Measurements from ENCODE around the gene KCND3.
A peak's percentile ranks its signal among the peaks of the same experiment; 100 is the strongest.

Gene KCND3

DNA sequence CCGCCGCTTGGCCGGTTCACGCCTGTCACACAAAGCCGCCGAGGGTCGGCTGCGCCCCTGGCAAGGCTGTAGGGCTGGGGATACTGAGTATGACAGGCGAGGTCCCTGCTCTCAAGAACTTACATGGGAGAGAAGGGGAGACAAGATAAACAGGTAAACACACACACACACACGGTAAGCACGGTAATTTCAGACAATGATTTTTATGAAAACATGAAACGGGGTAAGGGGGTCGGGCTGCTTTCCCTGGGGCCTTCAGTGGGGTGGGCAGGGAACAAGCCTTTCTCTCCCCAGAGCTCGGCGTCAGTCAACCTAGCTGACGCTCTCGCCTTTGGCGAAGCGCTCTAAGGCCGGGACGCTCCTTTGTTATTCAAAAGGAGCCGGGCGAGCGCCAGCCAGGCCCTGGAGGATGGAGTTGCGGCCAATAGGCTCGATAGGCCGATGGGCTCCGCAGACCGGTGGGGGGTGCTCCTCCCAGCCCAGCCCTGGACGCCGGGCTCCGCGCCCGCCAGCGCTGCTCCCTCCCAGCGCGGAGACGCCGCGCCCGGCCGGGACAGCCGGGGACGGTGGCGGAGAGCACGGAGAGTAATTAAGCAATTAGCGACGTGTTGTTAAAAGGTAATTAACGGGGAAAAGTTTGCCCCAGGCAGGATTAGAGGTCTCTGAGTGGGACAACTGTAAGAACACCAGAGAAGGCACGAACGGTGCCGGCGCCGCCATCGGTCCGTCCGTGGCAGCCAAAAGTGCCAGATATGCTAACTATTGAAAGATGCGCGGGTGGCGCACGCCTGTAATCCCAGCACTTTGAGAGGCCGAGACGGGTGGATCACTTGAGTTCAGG, 249.3 kb downstream of the KCND3 start:
- DNase-seq (ENCODE audit: low spot score), result peak; percentile 72

DNA sequence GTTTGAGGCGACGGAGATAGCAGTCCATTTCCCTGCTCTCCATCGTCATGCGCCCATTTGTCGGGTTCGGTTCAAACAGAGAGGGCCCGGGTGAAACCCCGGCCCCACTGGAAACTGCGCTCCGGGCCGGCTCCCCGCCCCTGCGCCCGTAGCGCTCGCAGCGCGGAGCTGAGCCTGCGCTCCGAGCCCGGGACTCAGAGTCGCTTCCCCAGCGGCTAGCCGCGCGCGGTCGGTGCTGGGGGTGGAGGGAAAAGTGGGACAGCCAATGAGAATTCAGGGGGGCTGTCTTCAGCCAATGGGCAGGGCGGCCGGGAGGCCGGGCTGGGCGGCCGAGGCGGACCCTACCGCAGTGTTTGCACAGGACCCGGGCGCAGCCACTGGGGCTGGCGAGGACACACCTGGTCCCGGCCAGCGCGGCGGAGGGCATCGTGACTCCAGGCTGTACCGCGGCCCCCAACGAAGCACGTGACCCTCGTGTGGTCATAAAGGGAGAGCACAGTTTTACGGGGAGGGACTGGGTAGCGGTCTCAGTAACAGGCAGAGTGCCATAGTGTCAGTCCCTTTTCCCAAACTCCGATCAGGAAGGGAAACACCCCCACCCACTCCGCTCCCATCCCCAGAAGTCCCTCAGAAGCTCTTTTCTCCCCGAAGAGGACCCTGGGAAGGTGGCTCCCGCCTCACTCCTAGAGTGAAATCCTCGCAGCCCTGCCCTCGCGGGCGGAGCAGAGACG, 250.1 kb downstream of the KCND3 start, which contains the start of gene INKA2:
TSS of gene INKA2 (minus strand) at position 202 of the 731 bp plus-strand sequence. CDS start at position 49, 153 bp downstream.
- DNase-seq (ENCODE audit: low spot score), result peak; percentile 92

DNA sequence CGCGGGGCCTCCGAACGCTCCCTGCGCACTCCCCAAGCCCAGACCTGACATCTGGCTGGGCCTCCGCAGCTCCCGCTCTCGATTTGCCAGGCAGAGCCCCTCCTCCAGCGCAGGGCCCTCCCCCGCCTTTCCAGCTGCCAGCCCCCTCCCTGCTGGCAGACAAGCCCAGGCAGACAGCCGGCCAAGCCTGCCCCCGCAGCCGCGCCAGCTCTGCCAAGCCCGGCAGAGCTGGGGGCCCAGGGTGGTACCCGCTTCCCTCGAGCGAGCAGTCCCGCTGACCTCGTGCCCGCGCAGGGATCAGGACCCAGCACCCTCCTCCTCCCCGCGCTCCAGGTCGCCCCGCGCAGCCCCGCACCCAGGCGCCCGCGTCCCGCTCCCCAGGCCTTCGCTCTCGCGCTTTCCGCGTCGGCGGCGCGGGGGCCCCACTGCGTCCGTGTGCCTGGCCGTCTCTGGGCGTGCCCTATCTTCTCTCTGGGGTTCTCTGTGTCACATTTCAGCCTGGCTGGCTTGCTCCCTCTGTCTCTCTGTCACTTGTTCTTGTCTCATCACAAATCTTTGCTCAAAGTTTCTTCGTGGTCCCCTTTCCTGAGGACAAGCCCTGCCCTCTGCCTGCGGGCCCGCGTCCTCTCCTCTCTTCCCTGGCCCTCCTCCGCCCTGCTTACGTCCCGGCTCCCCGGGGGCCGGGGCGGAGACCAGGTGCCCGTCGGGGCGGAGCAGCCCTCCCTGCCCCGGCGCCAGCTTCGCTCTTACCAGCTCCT, 250.9 kb downstream of the KCND3 start:
- peak; percentile 67 for DNase-seq (ENCODE audit: low spot score)

DNA sequence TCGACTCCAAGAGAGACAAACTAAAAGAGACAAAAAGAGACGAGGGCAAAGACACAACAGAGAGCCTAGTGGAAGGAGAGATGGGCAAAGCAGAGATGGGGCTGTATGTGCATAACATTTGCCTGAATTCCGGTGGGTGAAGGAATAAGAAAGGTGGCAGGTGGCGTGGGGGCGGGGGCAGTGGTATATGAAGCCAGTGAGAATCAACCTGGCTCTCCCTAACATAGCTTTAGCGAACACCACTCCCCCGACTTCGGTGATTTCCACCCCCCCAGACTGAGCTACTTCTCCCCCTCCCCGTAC, 251.4 kb downstream of the KCND3 start:
- no peak for DNase-seq (ENCODE audit: low spot score)

DNA sequence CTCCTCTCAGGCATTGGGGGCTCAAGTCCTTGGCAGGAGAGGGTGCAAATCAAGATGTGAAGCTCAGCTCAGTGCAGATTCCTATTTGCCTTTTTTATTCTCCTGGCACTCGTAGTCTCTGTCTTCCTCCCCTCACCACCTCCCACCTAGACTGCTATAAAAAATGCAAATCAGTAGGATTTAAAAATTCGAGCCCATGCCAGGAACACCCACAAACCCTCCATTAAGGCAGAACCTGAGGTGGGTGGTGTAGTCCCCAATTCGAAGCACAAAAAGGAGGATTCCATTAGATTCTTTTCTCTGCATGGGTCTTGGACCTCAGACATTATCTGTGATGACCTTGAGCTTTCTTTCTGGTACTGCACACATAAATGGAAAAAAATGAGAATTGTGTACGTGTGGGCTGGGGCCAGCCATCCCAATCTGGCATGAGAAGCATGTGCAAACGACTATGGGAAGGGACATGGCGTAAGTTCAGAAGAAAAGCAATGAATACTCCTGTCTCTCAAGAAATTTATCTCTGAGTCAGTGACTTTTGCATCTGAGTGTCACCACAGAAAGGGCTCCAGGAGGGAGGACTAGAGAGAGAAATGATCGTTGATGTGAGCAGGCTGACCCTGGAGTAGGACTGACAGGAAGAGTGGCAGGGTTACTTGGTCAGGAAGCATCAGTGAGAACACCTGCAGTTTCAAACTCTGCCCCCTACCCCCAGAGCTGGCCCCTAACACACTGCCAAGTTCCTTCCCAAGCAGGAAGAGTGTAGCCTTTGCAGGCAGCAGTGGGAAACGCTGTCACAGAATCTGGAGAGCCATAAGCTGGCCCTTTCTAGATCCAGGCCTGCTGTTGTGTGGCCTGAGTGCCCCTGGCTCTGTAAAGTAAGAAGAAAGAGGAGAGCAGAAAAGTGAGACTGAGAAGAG, 252.0 kb downstream of the KCND3 start:
- no peak for DNase-seq (ENCODE audit: low spot score)

DNA sequence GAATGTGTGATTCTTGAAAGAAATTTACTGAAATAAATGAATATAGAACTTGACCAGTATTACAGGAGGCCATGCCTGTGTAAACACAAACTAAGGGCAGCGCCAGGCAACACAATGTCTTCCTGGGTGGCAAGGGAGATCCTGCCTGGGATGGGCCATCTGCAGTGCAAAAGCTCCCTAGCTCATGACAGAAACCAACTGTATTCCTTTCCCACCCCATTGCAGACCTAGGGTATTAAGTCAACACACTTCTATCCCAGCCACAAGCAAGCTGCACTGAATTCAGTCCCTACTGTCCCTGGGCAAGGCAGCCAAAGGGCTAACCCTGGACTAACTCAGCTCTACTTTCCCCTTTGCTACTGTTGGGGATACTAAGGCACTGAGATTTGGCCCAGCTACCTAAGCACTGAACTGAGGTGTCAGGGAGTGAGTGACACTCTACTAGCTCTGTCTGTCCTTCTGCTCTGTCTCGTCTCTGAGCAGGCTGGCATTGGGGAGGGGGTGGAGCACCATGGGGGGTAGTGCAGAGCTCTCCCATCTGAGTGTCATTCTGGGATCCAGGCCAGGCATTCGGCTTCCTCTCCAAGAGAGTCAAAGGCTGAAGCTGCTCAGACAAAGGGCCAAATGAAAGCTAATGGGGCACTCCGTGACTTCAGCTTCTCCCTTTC, 252.8 kb downstream of the KCND3 start:
- DNase-seq (ENCODE audit: low spot score), result no peak

DNA sequence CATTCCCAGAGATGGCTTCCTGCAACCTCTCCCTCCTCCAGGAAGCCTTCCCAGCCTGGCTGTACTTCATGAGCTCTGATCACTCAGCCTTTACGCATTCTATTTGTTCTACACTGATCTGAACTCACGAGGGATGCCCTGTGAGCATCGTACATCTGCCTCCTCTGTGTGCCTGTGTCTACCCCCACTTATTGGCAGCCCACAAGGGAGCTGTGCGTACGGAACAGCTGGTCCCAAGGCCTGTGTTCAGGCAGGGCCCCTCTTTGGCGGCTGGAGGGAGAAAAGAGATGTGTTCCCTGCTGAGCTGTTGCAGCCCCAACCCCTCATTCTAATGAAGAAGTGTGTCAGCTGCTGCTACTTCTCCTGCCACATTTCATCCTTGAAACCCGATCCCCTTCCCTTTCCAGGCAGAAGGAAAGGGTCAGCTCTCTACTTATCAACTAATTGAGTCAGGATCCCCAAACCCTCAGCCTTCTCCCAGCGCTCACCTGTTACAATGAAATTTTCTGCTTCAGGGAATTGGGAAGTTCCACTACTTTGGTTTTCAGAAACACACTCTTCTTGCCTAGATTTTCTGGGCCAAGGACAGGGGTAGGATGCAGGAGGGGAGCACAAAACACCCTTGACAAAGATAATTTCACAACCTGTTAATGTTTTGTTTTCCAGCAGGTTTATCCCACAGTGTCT, 253.5 kb downstream of the KCND3 start:
- no peak for DNase-seq (ENCODE audit: low spot score)

DNA sequence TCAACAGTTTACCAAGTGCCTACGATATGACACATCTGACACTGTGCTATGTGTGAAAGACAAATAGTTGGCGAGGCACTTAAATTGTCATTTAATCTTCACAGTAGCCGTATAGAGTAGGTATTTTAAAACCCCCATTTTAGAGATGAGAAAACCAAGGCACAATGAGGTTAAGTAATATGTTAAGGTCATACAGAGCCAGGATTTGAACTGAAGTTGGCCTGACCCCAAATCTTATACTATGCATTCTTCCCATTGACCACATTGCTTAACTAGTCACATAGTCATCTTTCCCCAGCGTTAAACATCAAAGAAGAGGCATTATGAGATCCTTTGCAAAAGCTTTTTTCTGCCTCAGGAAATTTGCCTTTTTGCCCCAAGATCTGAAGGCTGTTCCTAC, 254.1 kb downstream of the KCND3 start:
- DNase-seq (ENCODE audit: low spot score), result no peak

DNA sequence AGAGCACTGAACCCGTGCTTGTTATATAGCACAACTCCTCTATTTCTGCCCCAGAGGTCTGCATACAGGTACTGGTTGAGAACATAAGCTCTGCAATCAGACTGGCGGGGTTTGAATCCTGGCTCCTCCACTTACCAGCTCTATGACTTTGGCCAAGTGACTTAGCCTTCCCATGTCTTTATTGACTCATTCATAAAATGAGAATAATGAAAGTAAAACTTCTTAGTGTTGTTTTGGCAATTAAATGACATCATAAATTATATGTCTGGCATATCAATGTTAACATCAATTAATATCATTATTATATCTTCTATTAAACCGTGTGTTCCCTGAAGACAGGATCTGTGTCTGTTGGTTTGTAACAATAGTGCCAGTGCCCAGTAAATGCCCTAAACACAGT, 254.6 kb downstream of the KCND3 start:
- no peak for DNase-seq (ENCODE audit: low spot score)

DNA sequence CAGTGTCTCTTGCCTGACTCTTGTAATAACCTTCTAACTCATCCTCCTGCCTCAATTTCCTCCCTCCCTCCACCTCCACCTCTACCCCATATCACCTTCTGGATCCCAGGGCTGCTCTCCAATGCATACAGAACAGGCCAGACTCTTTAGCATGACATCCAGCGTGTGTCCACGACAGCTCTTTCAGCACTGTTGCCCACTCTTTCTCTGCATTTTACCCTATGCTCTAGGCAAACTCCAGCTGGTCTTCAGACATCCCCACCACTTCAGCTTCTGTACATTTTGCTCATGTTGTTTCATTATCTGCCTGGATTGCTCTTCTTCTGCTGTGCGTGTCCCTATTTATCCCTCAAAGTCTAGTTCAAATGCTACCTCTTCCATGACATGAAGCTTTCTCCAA, 255.0 kb downstream of the KCND3 start:
- no peak for DNase-seq (ENCODE audit: low spot score)

DNA sequence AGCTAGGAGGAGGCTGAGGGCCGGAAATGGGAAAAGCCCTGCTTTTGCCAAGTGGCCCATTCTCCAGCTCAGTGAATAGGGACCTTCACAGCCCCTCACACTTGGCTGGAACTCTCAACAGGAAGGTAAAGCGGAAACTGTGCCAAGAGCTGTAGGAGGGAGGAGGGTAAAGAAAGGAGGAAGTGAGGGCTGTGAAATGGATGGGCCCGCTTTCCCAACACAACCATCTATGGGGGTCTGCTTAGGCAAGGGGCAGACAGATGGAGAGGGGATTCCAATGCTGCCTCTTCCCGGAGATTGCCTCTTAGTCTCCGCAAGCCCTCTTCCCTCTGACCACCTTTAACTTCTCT, 255.5 kb downstream of the KCND3 start:
- no peak for DNase-seq (ENCODE audit: low spot score)

DNA sequence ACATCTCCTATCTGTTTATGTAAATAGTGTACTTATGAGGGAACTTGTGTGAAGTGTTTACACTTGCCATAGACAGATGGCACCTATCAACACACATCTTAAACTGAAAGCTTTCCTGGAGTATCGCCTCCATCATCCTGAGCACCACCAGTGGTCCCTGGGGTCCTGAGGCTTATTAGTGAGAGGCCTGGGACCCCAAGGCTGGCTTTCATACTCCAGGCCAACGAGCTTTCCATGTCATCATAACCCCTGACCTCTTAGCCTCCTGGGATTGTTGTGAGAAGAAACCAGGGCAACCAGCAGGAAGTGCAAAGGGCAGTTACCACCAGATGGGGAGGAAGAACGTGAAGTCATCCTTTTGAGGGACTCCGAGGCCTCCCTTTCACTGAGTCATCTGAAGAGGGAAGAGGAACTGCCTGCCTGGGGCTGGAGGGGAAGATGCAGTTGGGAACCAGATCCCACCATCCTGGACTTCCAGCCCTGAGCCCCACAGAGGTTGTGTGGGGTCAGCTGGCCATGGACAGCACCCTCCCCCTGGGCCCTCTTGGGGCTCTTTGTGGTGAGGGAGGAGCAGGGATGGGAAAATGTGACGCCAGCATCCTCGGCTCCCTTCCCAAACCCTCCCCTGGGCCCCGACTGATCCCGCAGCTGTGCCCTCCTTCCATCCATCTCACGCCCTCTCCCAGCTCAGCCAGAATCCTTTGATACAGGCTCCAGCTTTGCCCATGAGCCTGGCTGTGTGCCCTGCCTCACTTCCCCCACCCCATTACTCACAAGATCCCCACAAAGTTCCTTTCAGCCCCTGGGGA, 256.1 kb downstream of the KCND3 start:
- no peak for DNase-seq (ENCODE audit: low spot score)

DNA sequence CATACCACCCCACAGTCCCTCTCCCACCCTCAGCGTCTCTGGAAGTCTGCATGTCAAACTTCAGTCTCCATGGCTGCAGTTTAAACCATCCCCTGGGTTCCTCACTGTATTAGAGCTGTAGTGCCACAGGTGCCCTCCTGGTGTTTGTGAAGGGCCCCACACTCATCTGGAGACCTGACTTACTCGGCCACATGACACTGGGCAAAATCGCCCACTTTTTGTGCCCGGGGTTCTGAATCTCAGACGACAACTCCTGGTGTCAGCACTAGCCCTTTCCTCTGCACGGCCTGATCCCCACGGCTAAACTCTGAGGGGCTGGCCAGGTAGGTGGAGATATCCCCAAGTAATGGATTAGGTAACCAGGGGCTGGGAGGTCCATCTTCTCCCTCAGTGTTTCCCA, 256.8 kb downstream of the KCND3 start:
- no peak for DNase-seq (ENCODE audit: low spot score)

DNA sequence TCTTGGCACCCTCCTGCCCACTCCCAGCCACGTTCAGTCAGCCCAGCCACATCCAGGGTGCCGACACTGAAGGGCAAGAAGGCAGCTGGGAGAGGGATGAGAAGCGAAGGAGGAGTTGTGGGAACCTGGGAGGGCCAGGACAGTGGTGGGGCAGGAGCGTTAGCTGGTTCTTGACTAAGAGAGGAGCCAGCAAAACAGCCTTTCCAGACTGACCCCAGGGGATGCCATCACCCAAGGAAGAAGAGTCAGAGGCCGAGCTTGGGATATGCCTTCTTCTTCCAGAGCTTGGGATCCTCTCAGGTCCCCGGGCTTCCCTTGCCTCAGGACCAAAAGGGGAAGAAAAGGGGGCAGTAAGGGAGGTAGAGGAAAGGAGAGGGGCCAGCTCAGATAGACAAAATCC, 257.5 kb downstream of the KCND3 start:
- no peak for DNase-seq (ENCODE audit: low spot score)

DNA sequence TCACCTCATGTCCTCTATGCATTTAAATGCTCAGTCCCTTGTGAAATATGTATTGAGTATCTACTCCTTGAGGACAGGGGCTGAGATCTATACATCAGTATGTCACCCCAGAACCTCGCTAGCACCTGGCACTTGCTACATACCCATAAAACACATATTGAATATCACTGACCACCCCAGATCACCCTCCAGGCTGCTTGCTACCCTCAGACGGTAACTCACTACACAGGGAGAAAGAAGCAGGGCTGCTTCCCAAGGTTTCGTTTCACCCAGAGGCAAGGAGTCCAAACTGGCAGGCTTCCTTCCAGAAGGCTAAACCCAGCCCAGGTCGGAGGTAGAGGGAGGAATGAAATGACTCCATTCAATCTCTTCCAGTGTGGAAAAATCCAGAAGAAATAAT, 258.8 kb downstream of the KCND3 start:
- DNase-seq (ENCODE audit: low spot score), result no peak

DNA sequence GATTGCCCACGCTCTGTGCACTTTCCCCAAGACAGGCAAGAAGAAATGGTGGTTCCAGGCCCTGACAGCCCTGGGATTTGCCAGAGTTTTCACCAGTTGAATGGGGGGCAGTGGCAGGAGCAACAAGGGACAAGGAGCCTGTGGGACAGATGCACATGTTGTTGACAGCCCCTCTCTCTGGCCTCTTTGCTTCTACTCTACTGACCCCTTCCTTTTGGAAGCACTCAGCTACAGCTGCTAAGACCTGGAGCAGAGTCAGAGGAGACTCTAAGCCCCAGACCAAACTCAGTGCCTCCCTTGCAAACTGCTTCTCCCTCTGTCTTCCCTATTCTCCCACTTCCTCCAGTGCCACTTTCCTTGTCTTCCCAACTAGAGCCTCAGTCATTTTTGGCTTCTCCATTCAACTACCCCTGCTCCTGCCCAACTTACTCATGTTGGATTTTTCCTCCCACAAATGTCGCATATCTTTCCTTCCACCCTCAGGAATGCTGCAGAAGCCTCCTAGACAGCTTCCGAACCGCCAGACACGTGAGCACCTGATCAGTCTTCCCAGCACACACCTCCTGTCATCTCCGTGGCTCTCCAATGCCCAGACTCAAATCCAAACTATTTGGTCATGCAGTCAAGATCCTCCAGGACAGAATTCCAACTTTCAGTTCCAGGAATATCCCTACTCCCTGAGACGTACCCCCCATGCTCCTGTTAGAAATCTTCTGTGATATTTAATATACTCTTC, 259.4 kb downstream of the KCND3 start:
- DNase-seq (ENCODE audit: low spot score), result no peak

DNA sequence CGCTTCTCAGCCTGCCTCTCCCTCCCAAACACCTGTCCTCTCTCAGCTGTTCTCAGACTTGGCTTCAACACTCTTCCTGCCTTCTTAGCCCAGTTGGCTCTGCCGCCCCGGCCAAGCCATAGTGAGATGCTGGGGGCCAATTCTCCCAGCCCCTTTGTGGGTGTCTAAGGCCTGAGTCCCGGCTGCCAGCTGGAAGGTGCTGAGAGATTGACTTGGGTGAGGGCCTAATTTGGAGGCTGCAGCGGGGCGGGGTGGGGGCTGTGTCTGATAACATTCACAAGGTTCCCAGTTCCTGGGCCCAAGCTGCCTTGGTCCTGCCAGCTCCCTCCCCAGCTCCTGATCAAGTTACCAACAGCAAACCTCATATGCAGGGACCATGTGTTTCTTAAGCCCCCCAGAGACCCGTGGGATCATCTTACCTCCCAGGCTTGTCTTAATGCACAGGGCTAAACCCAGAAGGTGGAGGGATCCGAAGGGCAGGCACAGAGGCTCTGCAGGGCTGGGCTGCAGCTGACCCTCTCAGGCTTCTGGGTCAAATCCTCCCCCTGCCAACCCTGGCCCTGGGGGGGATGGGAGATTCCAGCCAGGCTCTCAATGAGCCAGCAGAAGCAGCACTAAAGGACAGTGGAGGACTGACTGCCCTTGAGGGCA, 260.1 kb downstream of the KCND3 start:
- DNase-seq (ENCODE audit: low spot score), result no peak

DNA sequence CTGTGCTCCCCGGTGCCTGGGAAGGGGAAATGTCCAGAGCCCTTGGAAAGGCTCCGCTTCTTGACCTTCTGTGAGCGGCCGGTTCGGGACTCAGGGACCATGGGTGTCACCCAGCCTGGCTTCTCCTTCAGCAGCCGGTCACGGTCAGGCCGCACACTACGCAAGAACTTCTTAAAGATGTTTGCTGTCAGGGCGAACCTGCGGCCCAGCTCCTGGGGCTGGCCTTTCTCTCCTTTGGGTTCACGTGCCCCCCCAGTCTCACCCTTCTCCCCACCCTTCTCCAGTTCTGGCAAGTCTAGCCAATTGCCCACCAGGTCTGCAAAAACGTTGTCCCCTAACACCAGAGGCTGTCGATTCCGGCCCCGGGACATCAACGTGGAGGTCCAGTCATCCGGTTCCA, 262.4 kb downstream of the KCND3 start:
- DNase-seq (ENCODE audit: low spot score), result no peak

DNA sequence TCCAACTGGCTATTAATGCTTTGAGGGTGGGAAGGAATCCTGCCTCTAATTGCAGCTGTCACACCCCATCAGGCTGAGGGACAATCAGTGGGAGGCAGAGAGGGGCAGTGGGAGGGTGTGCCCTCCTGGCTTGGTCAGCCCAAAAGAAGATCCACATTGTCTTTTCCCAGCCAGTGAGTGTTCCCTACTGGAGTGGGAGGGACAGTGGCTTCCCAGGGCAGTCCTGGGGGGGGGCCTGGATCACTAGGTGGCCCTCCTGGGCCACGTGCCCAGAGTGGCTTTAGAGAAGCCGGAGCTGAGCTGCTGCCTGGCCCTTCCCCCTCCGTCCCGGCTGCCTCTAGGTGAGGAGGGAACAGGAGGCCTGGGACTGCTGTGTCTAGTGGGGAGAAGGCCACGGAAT, 264.3 kb downstream of the KCND3 start:
- DNase-seq (ENCODE audit: low spot score), result no peak
